BLaER1 (cell line): Measurements from ENCODE around the gene SLC13A4.
"Not testable (repeated sequence)": the region's sequence is repeated elsewhere in the genome, so short reads cannot be mapped to it uniquely, and the experiment has no call there.

Source experiments
- H3K27ac ChIP-seq: shearing (Covaris generic); formaldehyde crosslinking; 2 replicates; pipeline ENCODE4 v1.8.1; 2022
- H3K27me3 ChIP-seq: shearing (Covaris generic); formaldehyde crosslinking; 2 replicates; pipeline ENCODE4 v1.8.1; 2022
- H3K36me3 ChIP-seq: shearing (Covaris generic); formaldehyde crosslinking; 2 replicates; pipeline ENCODE4 v1.8.1; 2022
- H3K4me1 ChIP-seq: shearing (Covaris generic); formaldehyde crosslinking; 2 replicates; pipeline ENCODE4 v1.8.1; 2022
- H3K4me2 ChIP-seq: shearing (Covaris generic); formaldehyde crosslinking; 2 replicates; pipeline ENCODE4 v1.8.1; 2022
- H3K4me3 ChIP-seq: shearing (Covaris generic); formaldehyde crosslinking; 2 replicates; pipeline ENCODE4 v1.8.1; 2022
- H3K9ac ChIP-seq: shearing (Covaris generic); formaldehyde crosslinking; 2 replicates; pipeline ENCODE4 v1.8.1; 2022
- H3K9me3 ChIP-seq: shearing (Covaris generic); formaldehyde crosslinking; 2 replicates; pipeline ENCODE4 v1.8.1; 2022
- H4K20me1 ChIP-seq: shearing (Covaris generic); formaldehyde crosslinking; 2 replicates; pipeline ENCODE4 v1.8.1; 2022
- Cebpa-rat ChIP-seq: shearing (Covaris generic); IDR thresholded peaks from 2 replicates; pipeline ENCODE4 v1.8.1; 2022

Gene SLC13A4

GRCh38 chr7:135740889-135741288, 12.9 kb upstream of the SLC13A4 start:
- Histone ChIP-seq H3K27ac (no peak overlapping the region), H3K36me3 (no peaks in the 10 kb centered on the region), H3K4me3 (no peak overlapping the region), H3K9ac (no peak overlapping the region), H4K20me1 (no peaks in the 10 kb centered on the region), H3K4me2 (no peak overlapping the region), H3K27me3 (no peaks in the 10 kb centered on the region), H3K4me1 (no peaks in the 10 kb centered on the region), H3K9me3 (no peaks in the 10 kb centered on the region)
- no peak for TF ChIP-seq Cebpa-rat

DNA sequence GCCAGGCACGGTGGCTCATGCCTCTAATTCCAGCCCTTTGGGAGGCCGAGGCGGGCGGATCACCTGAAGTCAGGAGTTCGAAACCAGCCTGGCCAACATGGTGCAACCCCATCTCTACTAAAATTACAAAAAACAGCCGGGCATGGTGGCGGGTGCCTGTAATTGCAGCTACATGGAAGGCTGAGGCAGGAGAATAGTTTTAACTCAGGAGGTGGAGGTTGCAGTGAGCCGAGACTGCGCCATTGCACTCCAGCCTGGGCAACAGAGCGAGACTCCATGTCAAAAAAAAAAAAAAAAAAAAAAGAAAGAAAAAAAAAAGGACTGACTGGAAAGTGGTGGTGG, 9.3 kb upstream of the SLC13A4 start:
- H3K27me3 ChIP-seq, H4K20me1 ChIP-seq, H3K4me2 ChIP-seq, H3K36me3 ChIP-seq, H3K4me3 ChIP-seq, H3K27ac ChIP-seq, H3K9me3 ChIP-seq, H3K9ac ChIP-seq, H3K4me1 ChIP-seq: not testable (repeated sequence)

DNA sequence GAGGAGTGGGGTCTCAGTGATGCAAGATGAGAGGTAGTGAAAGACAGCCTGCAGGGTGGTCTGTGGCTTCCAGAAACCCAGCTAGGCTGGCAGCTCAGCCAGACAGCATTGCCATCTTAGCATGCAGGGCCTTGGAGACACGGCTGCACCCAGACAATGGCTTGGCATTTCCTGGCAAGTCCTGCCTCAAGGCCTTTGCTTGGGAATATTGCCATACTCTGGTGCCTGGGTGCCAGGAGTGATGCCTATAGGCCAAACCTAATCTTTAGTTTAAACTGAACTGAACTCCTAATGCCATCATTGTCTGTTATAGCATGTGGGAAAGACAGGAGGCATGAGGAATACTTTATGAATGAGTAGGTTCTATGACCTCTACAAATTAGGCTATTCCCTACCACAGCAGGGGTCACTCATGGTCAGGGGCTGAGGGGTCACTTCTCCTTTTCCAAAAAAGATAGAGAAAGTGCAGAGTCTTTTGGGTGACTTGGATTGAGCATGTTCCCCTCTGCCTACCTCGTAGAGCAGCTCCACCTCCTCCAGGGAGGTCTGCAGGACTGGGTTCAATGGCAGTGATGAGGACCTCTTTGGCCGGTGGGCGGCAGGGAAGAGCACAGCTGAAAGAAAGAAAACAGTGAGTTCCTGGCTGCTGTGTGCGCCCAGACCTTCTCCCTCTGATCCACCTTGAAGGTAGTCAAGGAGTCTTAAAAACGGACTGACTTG, 8.8 kb upstream of the SLC13A4 start:
- no peaks in the 10 kb centered on the region for H4K20me1 ChIP-seq
- no peak overlapping the region for H3K4me2 ChIP-seq
- H3K27me3 ChIP-seq, result no peaks in the 10 kb centered on the region
- H3K4me1 ChIP-seq, result no peaks in the 10 kb centered on the region
- H3K36me3 ChIP-seq, result no peaks in the 10 kb centered on the region
- H3K9me3 ChIP-seq, result no peaks in the 10 kb centered on the region
- no peak overlapping the region for H3K27ac ChIP-seq
- no peak overlapping the region for H3K9ac ChIP-seq
- TF ChIP-seq Cebpa-rat, result no peak
- no peak overlapping the region for H3K4me3 ChIP-seq

DNA sequence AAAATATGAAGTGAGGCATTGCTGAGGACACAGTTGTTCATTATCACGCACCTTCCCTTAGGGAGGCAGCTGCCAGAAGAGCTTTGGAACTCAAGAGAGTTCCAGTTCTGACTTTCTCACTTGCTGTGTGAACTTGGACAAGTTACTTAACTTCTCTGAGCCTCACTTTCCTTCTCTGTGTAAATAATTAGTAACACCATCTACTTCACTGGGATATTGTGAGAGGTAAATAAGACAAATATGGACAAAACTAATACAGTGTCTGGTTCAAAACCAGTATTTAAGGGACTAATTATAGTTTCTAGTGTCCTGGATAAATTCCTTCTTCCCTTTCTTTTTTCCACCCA, 6.3 kb upstream of the SLC13A4 start:
- no peak overlapping the region for H3K27ac ChIP-seq
- H3K9me3 ChIP-seq, result no peaks in the 10 kb centered on the region
- H3K27me3 ChIP-seq, result no peaks in the 10 kb centered on the region
- H3K4me2 ChIP-seq, result no peak overlapping the region
- TF ChIP-seq Cebpa-rat, result no peak
- no peaks in the 10 kb centered on the region for H3K36me3 ChIP-seq
- no peaks in the 10 kb centered on the region for H3K4me1 ChIP-seq
- H3K9ac ChIP-seq, result no peak overlapping the region
- H3K4me3 ChIP-seq, result no peak overlapping the region
- no peaks in the 10 kb centered on the region for H4K20me1 ChIP-seq

- Histone ChIP-seq H4K20me1 (no peaks in the 10 kb centered on the region), H3K27ac (no peak overlapping the region), H3K4me3 (no peak overlapping the region), H3K4me2 (no peak overlapping the region), H3K27me3 (no peaks in the 10 kb centered on the region), H3K9ac (no peak overlapping the region), H3K9me3 (no peaks in the 10 kb centered on the region), H3K36me3 (no peaks in the 10 kb centered on the region), H3K4me1 (no peaks in the 10 kb centered on the region)
- TF ChIP-seq Cebpa-rat, result no peak
Observed at GRCh38 chr7:135733603-135734342, 5.8 kb upstream of the SLC13A4 start.

GRCh38 chr7:135731131-135731530, 3.1 kb upstream of the SLC13A4 start:
- H3K4me3 ChIP-seq, result no peak overlapping the region
- no peaks in the 10 kb centered on the region for H3K27me3 ChIP-seq
- no peaks in the 10 kb centered on the region for H3K9me3 ChIP-seq
- no peaks in the 10 kb centered on the region for H3K36me3 ChIP-seq
- no peaks in the 10 kb centered on the region for H4K20me1 ChIP-seq
- no peak overlapping the region for H3K4me2 ChIP-seq
- no peak overlapping the region for H3K27ac ChIP-seq
- no peak for TF ChIP-seq Cebpa-rat
- H3K9ac ChIP-seq, result no peak overlapping the region
- no peaks in the 10 kb centered on the region for H3K4me1 ChIP-seq

DNA sequence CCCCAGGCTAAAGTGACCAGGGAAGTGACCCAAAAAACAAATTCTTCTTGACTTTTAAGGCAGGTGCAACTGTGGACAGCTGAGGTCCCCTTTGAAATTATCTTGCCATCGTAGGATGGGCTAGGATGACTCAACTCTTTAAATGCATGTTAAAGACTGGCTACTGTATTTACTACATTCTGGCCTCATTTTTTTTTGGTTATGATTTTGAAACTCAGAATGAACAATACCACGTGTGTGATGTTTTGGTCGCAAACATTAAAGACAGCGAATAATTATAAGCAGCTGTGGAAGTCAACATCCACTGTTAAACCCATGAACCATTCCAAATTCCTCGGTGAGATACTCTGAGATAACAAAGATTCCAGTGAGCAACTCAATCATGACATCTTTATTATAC, 1.2 kb upstream of the SLC13A4 start:
- Histone ChIP-seq H3K4me3 (no peak overlapping the region), H3K36me3 (no peaks in the 10 kb centered on the region), H4K20me1 (no peaks in the 10 kb centered on the region), H3K4me2 (no peak overlapping the region), H3K4me1 (no peaks in the 10 kb centered on the region), H3K27me3 (no peaks in the 10 kb centered on the region), H3K9me3 (no peaks in the 10 kb centered on the region), H3K27ac (no peak overlapping the region), H3K9ac (no peak overlapping the region)
- no peak for TF ChIP-seq Cebpa-rat

DNA sequence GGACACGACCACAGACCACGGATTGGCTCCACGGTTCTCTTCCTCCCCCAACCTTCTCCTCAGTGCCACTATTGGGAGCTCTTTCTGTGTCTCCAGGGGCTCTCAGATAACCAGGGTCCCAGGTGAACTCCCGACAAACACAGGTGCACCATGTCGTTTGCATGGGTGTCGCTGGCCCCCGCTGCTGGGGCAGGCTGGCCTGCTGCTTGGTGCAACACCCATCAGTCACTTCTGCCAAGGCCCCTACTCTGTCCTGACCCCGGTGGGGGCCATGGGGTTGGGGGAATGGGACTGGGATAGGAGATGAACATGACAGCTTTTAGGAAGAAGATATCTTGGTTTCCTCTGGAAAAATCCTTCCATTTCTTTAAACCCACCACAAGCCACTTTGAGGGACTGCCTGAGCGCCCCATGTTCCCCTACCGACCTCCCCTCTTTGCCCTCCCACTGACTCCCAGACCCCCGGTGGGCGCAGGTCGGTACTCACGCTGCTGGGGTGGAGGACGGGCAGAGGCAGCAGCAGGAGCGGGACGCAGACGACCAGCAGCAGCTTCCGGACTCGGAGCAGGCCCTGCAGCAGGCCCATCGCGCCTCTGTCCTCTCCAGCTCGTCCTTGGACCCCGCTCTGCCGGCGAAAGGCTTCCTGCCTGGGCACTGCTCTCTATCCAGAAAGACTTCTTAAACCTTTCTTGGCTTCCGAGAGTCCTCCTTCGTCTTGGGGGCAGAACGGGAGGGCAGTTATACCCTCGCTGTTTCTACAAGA, 894 bp downstream of the SLC13A4 start:
- no peak for TF ChIP-seq Cebpa-rat
- Histone ChIP-seq H3K4me3 (no peak overlapping the region), H3K27ac (no peak overlapping the region), H3K9ac (no peak overlapping the region), H3K4me1 (no peaks in the 10 kb centered on the region), H3K4me2 (no peak overlapping the region), H4K20me1 (no peaks in the 10 kb centered on the region), H3K36me3 (no peaks in the 10 kb centered on the region), H3K9me3 (no peaks in the 10 kb centered on the region), H3K27me3 (no peaks in the 10 kb centered on the region)

GRCh38 chr7:135726276-135726788, 1.7 kb downstream of the SLC13A4 start:
- H3K27ac ChIP-seq, result no peak overlapping the region
- no peak overlapping the region for H3K9ac ChIP-seq
- H3K4me2 ChIP-seq, result no peak overlapping the region
- no peaks in the 10 kb centered on the region for H4K20me1 ChIP-seq
- TF ChIP-seq Cebpa-rat, result no peak
- no peaks in the 10 kb centered on the region for H3K9me3 ChIP-seq
- H3K36me3 ChIP-seq, result no peaks in the 10 kb centered on the region
- no peaks in the 10 kb centered on the region for H3K27me3 ChIP-seq
- H3K4me3 ChIP-seq, result no peak overlapping the region
- H3K4me1 ChIP-seq, result no peaks in the 10 kb centered on the region

- H3K27me3 ChIP-seq, result no peaks in the 10 kb centered on the region
- no peak overlapping the region for H3K9ac ChIP-seq
- TF ChIP-seq Cebpa-rat, result no peak
Observed at GRCh38 chr7:135723411-135723810, 4.6 kb downstream of the SLC13A4 start.

More at GRCh38 chr7:135723411-135723810, 4.6 kb downstream of the SLC13A4 start:
- Histone ChIP-seq H3K27ac (no peak overlapping the region), H3K4me1 (no peaks in the 10 kb centered on the region), H3K36me3 (no peaks in the 10 kb centered on the region), H4K20me1 (no peaks in the 10 kb centered on the region), H3K4me2 (no peak overlapping the region), H3K4me3 (no peak overlapping the region), H3K9me3 (no peaks in the 10 kb centered on the region)
